ENCODE measurements around the gene RIMBP2.

RIMBP2 gene

GRCh38 chr12:130474599-130475269 is 241.4 kb downstream of the RIMBP2 start:
- in situ Hi-C loops (cut with MboI; ENCODE audit: low sequenced_read_pairs): no loop called here

- in situ Hi-C loops (cut with MboI; ENCODE audit: low sequenced_read_pairs): no loop called here
These were observed 242.8 kb downstream of the RIMBP2 start for GRCh38 chr12:130473266-130473665.

- in situ Hi-C loops (cut with MboI; ENCODE audit: low sequenced_read_pairs): no loop called here
These were observed 245.1 kb downstream of the RIMBP2 start for GRCh38 chr12:130470969-130471368.

- in situ Hi-C loops (cut with MboI; ENCODE audit: low sequenced_read_pairs): no loop called here
These were observed 246.5 kb downstream of the RIMBP2 start for GRCh38 chr12:130469552-130469951.

- in situ Hi-C loops (cut with MboI; ENCODE audit: low sequenced_read_pairs): no loop called here
These were observed 247.3 kb downstream of the RIMBP2 start for GRCh38 chr12:130468700-130469245.

GRCh38 chr12:130468186-130468585 is 247.9 kb downstream of the RIMBP2 start:
- in situ Hi-C loops (cut with MboI; ENCODE audit: low sequenced_read_pairs): no loop called here

- in situ Hi-C loops (cut with MboI; ENCODE audit: low sequenced_read_pairs): no loop called here
These were observed 250.5 kb downstream of the RIMBP2 start for GRCh38 chr12:130465626-130466025.

GRCh38 chr12:130465046-130465445 is 251.1 kb downstream of the RIMBP2 start:
- in situ Hi-C loops (cut with MboI; ENCODE audit: low sequenced_read_pairs): no loop called here

GRCh38 chr12:130463818-130464670 is 252.1 kb downstream of the RIMBP2 start:
- in situ Hi-C loops (cut with MboI; ENCODE audit: low sequenced_read_pairs): no loop called here

- in situ Hi-C loops (cut with MboI; ENCODE audit: low sequenced_read_pairs): no loop called here
These were observed 252.8 kb downstream of the RIMBP2 start for GRCh38 chr12:130463275-130463658.

- in situ Hi-C loops (cut with MboI; ENCODE audit: low sequenced_read_pairs): no loop called here
These were observed 253.4 kb downstream of the RIMBP2 start for GRCh38 chr12:130462558-130463274.

- in situ Hi-C loops (cut with MboI; ENCODE audit: low sequenced_read_pairs): no loop called here
These were observed 254.1 kb downstream of the RIMBP2 start for GRCh38 chr12:130461839-130462557.

GRCh38 chr12:130461447-130461815 is 254.7 kb downstream of the RIMBP2 start:
- in situ Hi-C loops (cut with MboI; ENCODE audit: low sequenced_read_pairs): no loop called here

GRCh38 chr12:130460611-130461446 is 255.3 kb downstream of the RIMBP2 start:
- in situ Hi-C loops (cut with MboI; ENCODE audit: low sequenced_read_pairs): no loop called here

- in situ Hi-C loops (cut with MboI; ENCODE audit: low sequenced_read_pairs): no loop called here
These were observed 256.2 kb downstream of the RIMBP2 start for GRCh38 chr12:130459916-130460315.

GRCh38 chr12:130458341-130458740 is 257.8 kb downstream of the RIMBP2 start:
- in situ Hi-C loops (cut with MboI; ENCODE audit: low sequenced_read_pairs): no loop called here

- in situ Hi-C loops (cut with MboI; ENCODE audit: low sequenced_read_pairs): no loop called here
These were observed 258.9 kb downstream of the RIMBP2 start for GRCh38 chr12:130457215-130457614.

GRCh38 chr12:130456375-130457199 is 259.5 kb downstream of the RIMBP2 start:
- in situ Hi-C loops (cut with MboI; ENCODE audit: low sequenced_read_pairs): no loop called here

- in situ Hi-C loops (cut with MboI; ENCODE audit: low sequenced_read_pairs): no loop called here
These were observed 260.9 kb downstream of the RIMBP2 start for GRCh38 chr12:130455161-130455560.
